Activated CD4-positive, alpha-beta T cell treated with anti-CD3 and anti-CD28 coated beads, Interleukin-2, amount 10 ng/mL, durations not matched to agents 7 days and 5 days (primary cell): ENCODE results near the gene ABR. TPM values are rescaled to one million over a fixed set of nuclear protein-coding genes. Genes with fewer than 3 reads are reported as not detected.

Experiments used
- microRNA-seq: library from miRNA; unstranded; fragments of <30 nt; microRNA quantifications from one replicate; pipeline ENCODE4 v1.2.0, GENCODE V29; 2021; ENCODE audit warnings: borderline microRNAs expressed, borderline replicate concordance
- total RNA-seq, 2 experiments: library from RNA; stranded (reverse); gene quantifications; one replicate each; pipeline ENCODE4 v1.2.3, GENCODE V29; 2021

Gene ABR
- total RNA-seq, 2 experiments from 2014 or later = 145 to 163 TPM

Small RNA genes lying within 50 kb of the gene (microRNA-seq; reads per million reads assigned to microRNA genes)
- 1.5 reads per million for gene MIR3183

Other genes with a start within 250 kb of the ABR start
- under 1 TPM; 0.22 to 0.65 TPM for gene NXN, start 200.2 kb downstream of the ABR start, total RNA-seq
- 1 to 10 TPM; 8.4 to 9.2 TPM for gene TIMM22, start 182.9 kb downstream of the ABR start, total RNA-seq
- not detected for gene BHLHA9, start 90.5 kb upstream of the ABR start, total RNA-seq
- gene TRARG1, start 99.7 kb upstream of the ABR start, total RNA-seq = under 1 TPM; 0.27 to 0.52 TPM
- gene YWHAE, start 220.2 kb upstream of the ABR start, total RNA-seq = 100 to 1,000 TPM; 340 to 435 TPM